Thymus (tissue), 11 donors: ENCODE data around the gene ZBTB1. TPM values are rescaled to one million over a fixed set of nuclear protein-coding genes. Genes with fewer than 3 reads are reported as not detected.
A peak's percentile ranks its signal among the peaks of the same experiment; 100 is the strongest.

ENCODE experiments used
- DNase-seq, 9 donors: peaks; one replicate each; pipeline ENCODE4 v3.0.0-alpha.2; 2013; ENCODE audit warnings: low spot score in 9 of 9, low read depth in 6 of 9, missing footprints in 1 of 9
- H3K27ac ChIP-seq, 2 donors: one replicate each; pipeline ENCODE4 v1.5.1; 2013; ENCODE audit warnings: control low read depth in 1 of 2, low read depth in 1 of 2, low read length in 1 of 2, mild to moderate bottlenecking in 1 of 2, moderate library complexity in 1 of 2
- H3K27me3 ChIP-seq, 2 donors: one replicate each; pipeline ENCODE4 v1.5.1; 2013; ENCODE audit warnings: low read length in 1 of 2; ENCODE audit not compliant: control insufficient read depth in 2 of 2, insufficient read depth in 1 of 2
- H3K36me3 ChIP-seq, 2 donors: one replicate each; pipeline ENCODE4 v1.5.1; 2013; ENCODE audit warnings: low read length in 1 of 2, mild to moderate bottlenecking in 1 of 2, moderate library complexity in 1 of 2; ENCODE audit not compliant: control insufficient read depth in 2 of 2, insufficient read depth in 2 of 2
- H3K4me1 ChIP-seq, 2 donors: one replicate each; pipeline ENCODE4 v1.5.1; 2013; ENCODE audit warnings: low read length in 2 of 2; ENCODE audit not compliant: control insufficient read depth in 2 of 2, insufficient read depth in 2 of 2
- H3K4me3 ChIP-seq, 2 donors: one replicate each; pipeline ENCODE4 v1.5.1; 2013; ENCODE audit warnings: low read length in 2 of 2, control low read depth in 1 of 2, mild to moderate bottlenecking in 1 of 2
- H3K9me3 ChIP-seq, 2 donors: one replicate each; pipeline ENCODE4 v1.5.1; 2013; ENCODE audit warnings: low read length in 1 of 2, mild to moderate bottlenecking in 1 of 2; ENCODE audit not compliant: control insufficient read depth in 2 of 2, insufficient read depth in 1 of 2
- WGBS: extraction: QIAGEN DNeasy Blood & Tissue Kit; methylation state at CpG from one replicate; pipeline ENCODE4 v1.1.7; 2013; 5-methylcytosine and 5-hydroxymethylcytosine counted together
- polyA plus RNA-seq: library from polyadenylated mRNA; stranded (reverse); fragments of 200-250 nt; gene quantifications from one replicate; pipeline ENCODE4 v1.2.3, GENCODE V29; 2013
- total RNA-seq: library from RNA; stranded (reverse); fragments of 120-200 nt; gene quantifications from one replicate; pipeline ENCODE4 v1.2.4, GENCODE V29; 2013
- donor health status: healthy.

The ZBTB1 gene
- total and polyA plus RNA-seq, 2 donors, result 42.0 to 53.0 TPM

DNA sequence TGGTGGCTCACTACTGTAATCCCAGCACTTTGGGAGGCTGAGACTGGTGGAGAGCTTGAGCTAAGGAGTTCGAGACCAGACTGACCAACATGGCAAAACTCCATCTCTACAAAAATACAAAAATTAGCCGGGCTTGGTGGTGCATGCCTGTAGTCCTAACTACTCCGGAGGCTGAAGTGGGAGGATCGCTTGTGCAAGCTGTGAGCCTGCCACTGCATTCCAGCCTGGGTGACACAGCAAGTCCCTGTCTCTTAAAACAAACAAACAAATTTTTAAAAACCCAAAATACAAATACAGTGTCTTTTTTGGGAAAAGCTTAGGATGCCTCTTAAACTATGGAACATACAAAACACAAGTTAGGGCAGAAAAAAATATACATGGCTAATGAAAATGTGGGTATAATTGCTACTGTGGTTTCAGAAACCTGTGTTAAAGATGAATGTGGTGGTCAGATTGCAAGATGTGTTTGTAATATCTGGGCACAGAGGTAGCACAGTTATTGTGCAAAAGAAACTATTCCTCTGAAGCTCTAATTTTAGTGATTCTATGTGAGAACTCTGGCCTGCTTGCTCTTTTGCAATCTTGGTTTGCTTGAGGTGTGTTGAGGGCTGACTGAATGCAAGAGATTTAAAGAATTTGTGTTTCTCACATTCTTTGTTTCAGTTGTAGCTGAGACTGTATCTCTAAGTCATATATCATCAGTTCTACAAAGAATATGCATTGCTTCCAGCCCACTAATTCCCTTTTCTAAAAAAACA, 32.1 kb downstream of the ZBTB1 start:
- Histone ChIP-seq H3K4me3 (no peak overlapping the region), H3K9me3 (peaks cover 12 to 14% of the 10 kb centered on the region in 2 donors), H3K36me3 (no peaks in the 10 kb centered on the region), H3K27me3 (peaks cover 14 to 35% of the 10 kb centered on the region in 2 donors), H3K27ac (no peak overlapping the region), H3K4me1 (peaks cover 13 to 23% of the 10 kb centered on the region in 2 donors)
- DNase-seq, result no peak
- 98% methylated on average over 4 of the region's 4 CpGs for WGBS

DNA sequence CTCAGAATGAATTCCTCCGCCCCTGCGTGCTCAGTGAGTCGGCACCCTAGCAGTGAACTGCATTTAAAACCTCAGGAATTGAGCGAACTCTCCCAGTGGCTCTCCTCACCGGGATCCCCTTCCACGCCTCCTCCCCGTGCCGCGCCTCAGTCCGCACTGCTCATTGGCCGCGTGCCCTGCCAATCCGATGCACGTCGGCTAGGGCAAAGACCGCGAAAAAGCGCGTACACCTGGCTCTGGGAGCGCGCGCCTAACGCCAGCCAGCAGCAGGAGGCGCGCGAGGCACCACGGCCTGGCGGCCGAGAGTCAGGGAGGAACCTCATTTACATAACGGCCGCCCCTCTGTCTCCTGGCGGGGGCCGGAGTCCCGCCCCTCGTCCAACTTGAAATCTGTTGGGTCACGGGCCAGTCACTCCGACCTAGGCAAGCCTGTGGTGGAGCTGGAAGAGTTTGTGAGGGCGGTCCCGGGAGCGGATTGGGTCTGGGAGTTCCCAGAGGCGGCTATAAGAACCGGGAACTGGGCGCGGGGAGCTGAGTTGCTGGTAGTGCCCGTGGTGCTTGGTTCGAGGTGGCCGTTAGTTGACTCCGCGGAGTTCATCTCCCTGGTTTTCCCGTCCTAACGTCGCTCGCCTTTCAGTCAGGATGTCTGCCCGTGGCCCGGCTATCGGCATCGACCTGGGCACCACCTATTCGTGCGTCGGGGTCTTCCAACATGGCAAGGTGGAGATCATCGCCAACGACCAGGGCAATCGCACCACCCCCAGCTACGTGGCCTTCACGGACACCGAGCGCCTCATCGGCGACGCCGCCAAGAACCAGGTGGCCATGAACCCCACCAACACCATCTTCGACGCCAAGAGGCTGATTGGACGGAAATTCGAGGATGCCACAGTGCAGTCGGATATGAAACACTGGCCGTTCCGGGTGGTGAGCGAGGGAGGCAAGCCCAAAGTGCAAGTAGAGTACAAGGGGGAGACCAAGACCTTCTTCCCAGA, 35.9 kb downstream of the ZBTB1 start, which contains the start of gene HSPA2:
Gene HSPA2 (plus strand): TSS at position 534 of the 995 bp plus-strand sequence. CDS start 109 bp downstream, at position 643.
- H3K4me3 ChIP-seq, result peak within 1 kb of the TSS; percentile 79 to 81
- peak within 1 kb of the TSS; percentile 27 to 77 for H3K27ac ChIP-seq
- peaks cover 13 to 33% of the 10 kb centered on the region in 2 donors for H3K4me1 ChIP-seq
- peak; percentile 89 to 97 (median 94) for DNase-seq
- H3K9me3 ChIP-seq, result peaks cover 15 to 20% of the 10 kb centered on the region in 2 donors
- WGBS, result 9% methylated on average over 79 of the region's 79 CpGs
- H3K36me3 ChIP-seq, result no peaks in the 10 kb centered on the region
- peaks cover 35 to 65% of the 10 kb centered on the region in 2 donors for H3K27me3 ChIP-seq

DNA sequence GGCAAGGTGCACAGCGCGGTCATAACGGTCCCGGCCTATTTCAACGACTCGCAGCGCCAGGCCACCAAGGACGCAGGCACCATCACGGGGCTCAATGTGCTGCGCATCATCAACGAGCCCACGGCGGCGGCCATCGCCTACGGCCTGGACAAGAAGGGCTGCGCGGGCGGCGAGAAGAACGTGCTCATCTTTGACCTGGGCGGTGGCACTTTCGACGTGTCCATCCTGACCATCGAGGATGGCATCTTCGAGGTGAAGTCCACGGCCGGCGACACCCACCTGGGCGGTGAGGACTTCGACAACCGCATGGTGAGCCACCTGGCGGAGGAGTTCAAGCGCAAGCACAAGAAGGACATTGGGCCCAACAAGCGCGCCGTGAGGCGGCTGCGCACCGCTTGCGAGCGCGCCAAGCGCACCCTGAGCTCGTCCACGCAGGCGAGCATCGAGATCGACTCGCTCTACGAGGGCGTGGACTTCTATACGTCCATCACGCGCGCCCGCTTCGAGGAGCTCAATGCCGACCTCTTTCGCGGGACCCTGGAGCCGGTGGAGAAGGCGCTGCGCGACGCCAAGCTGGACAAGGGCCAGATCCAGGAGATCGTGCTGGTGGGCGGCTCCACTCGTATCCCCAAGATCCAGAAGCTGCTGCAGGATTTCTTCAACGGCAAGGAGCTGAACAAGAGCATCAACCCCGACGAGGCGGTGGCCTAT, 36.8 kb downstream of the ZBTB1 start:
- peaks cover 37 to 68% of the 10 kb centered on the region in 2 donors for H3K27me3 ChIP-seq
- WGBS, result 29% methylated on average over 73 of the region's 73 CpGs
- H3K4me1 ChIP-seq, result peaks cover 13 to 33% of the 10 kb centered on the region in 2 donors
- no peaks in the 10 kb centered on the region for H3K36me3 ChIP-seq
- H3K9me3 ChIP-seq, result peaks cover 15 to 20% of the 10 kb centered on the region in 2 donors
- H3K4me3 ChIP-seq, result peak overlapping the region; percentile 7 to 81
- DNase-seq, result peak in 3 of 9 donors; percentile 22 to 39 (median 33)
- no peak overlapping the region for H3K27ac ChIP-seq

DNA sequence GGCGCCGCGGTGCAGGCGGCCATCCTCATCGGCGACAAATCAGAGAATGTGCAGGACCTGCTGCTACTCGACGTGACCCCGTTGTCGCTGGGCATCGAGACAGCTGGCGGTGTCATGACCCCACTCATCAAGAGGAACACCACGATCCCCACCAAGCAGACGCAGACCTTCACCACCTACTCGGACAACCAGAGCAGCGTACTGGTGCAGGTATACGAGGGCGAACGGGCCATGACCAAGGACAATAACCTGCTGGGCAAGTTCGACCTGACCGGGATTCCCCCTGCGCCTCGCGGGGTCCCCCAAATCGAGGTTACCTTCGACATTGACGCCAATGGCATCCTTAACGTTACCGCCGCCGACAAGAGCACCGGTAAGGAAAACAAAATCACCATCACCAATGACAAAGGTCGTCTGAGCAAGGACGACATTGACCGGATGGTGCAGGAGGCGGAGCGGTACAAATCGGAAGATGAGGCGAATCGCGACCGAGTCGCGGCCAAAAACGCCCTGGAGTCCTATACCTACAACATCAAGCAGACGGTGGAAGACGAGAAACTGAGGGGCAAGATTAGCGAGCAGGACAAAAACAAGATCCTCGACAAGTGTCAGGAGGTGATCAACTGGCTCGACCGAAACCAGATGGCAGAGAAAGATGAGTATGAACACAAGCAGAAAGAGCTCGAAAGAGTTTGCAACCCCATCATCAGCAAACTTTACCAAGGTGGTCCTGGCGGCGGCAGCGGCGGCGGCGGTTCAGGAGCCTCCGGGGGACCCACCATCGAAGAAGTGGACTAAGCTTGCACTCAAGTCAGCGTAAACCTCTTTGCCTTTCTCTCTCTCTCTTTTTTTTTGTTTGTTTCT, 37.6 kb downstream of the ZBTB1 start:
- peaks cover 38 to 69% of the 10 kb centered on the region in 2 donors for H3K27me3 ChIP-seq
- DNase-seq, result peak in 2 of 9 donors; percentile 10 to 31
- WGBS, result 12% methylated on average over 61 of the region's 61 CpGs
- peaks cover 15 to 20% of the 10 kb centered on the region in 2 donors for H3K9me3 ChIP-seq
- peak overlapping the region; percentile 3 to 27 for H3K4me3 ChIP-seq
- H3K27ac ChIP-seq, result no peak overlapping the region
- no peaks in the 10 kb centered on the region for H3K36me3 ChIP-seq
- peaks cover 13 to 33% of the 10 kb centered on the region in 2 donors for H3K4me1 ChIP-seq

DNA sequence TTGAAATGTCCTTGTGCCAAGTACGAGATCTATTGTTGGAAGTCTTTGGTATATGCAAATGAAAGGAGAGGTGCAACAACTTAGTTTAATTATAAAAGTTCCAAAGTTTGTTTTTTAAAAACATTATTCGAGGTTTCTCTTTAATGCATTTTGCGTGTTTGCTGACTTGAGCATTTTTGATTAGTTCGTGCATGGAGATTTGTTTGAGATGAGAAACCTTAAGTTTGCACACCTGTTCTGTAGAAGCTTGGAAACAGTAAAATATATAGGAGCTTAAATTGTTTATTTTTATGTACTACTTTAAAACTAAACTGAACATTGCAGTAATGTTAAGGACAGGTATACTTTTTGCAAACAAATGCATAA, 38.2 kb downstream of the ZBTB1 start:
- no peak overlapping the region for H3K27ac ChIP-seq
- peaks cover 13 to 33% of the 10 kb centered on the region in 2 donors for H3K4me1 ChIP-seq
- peak in 1 of 9 donors; percentile 30 for DNase-seq
- 44% methylated on average over 4 of the region's 4 CpGs for WGBS
- no peaks in the 10 kb centered on the region for H3K36me3 ChIP-seq
- H3K9me3 ChIP-seq, result peaks cover 15 to 20% of the 10 kb centered on the region in 2 donors
- peaks cover 38 to 69% of the 10 kb centered on the region in 2 donors for H3K27me3 ChIP-seq
- H3K4me3 ChIP-seq, result peak overlapping the region in 1 of 2 donors; percentile 3

DNA sequence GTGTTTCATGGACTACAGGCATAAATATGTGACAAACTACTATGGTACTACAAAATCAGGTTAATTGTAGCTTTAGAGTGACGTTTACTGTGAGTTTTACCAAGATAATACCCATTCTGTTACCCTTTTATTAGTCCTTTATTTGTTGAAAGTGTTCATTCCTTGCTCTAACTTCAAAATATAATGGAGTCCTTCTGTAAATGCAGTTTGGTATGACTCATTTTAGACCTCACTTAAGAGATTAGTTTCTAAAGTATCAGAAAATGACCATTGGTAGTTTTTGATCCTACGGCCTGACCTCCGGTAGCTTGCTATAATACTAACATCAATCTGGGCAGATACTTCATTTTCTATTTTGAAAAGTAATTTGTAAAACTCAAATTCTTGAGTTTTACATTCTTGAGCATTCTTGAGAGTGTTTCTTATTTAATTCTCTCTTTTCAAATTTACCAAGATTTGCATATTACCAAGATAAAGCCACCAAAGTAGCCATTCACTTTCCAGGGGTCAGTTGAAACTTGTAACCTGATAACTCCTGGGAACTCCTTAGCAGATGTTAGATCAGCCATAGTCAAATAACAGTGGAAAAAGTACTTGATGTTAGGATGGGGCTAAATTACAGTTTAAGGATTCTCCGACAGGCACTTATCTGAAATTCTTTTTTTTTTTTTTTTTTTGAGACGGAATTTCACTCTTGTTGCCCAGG, 40.2 kb downstream of the ZBTB1 start:
- peaks cover 9 to 28% of the 10 kb centered on the region in 2 donors for H3K4me1 ChIP-seq
- H3K27me3 ChIP-seq, result peaks cover 42 to 66% of the 10 kb centered on the region in 2 donors
- WGBS, result 85% methylated on average over 5 of the region's 5 CpGs
- no peak overlapping the region for H3K27ac ChIP-seq
- no peaks in the 10 kb centered on the region for H3K36me3 ChIP-seq
- peaks cover 15 to 20% of the 10 kb centered on the region in 2 donors for H3K9me3 ChIP-seq
- no peak overlapping the region for H3K4me3 ChIP-seq
- DNase-seq, result no peak

DNA sequence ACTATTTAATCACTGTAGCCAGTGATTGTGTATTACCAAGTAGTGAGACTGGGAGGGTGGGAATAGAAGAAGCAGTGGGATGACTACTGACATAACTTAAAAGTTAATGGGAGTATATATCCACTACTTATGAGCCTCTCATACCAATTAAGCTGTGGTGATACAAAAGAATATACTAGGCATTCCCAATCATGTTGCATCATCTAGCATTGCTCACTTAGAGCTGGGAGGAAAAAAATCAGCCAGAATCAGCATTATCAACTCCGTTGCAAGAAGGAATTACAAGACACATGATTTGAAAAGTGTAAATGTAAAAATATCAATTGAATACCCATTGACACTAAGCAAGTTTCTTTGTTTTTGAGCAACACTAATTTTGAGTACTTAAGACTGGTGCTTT, 44.4 kb downstream of the ZBTB1 start:
- 95% methylated on average over 1 of the region's 1 CpG for WGBS
- Histone ChIP-seq H3K27ac (no peak overlapping the region), H3K36me3 (no peaks in the 10 kb centered on the region), H3K4me3 (no peak overlapping the region), H3K4me1 (peaks cover 7 to 8% of the 10 kb centered on the region in 2 donors), H3K9me3 (no peaks in the 10 kb centered on the region), H3K27me3 (peaks cover 25 to 53% of the 10 kb centered on the region in 2 donors)
- no peak for DNase-seq
